Left forelimb (tissue), 1 donor: Measurements from ENCODE around the gene CREBL2.
"Not testable (repeated sequence)": the region's sequence is repeated elsewhere in the genome, so short reads cannot be mapped to it uniquely, and the experiment has no call there.

Experiments
- DNase-seq: peaks from one replicate; pipeline ENCODE4 v3.0.0-alpha.2; 2018; ENCODE audit warnings: low spot score

The CREBL2 gene

GRCh38 chr12:12639995-12640394 lies 28.3 kb downstream of the CREBL2 start:
- DNase-seq: not testable (repeated sequence)

- DNase-seq: no peak
Observed at GRCh38 chr12:12641650-12642049, 30.0 kb downstream of the CREBL2 start.

DNA sequence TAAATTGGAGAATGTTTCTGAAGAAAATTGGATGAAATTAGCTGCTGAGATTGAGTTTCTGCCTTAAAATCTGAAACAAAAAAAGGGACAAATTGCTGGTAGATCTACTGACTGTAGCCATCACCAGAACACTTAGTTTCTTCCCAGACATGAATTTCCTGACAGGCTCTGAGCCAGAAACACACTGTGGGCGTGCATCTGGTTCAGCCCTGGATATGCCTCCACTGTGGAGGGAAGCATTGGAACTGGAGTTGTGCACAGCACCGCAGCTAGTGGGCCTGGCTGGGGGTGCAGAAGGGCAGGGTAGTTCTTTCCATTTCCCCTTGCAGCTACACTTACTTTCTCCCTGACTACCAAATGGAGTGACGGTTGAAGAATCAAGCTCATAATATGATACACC lies 31.2 kb downstream of the CREBL2 start:
- no peak for DNase-seq

DNA sequence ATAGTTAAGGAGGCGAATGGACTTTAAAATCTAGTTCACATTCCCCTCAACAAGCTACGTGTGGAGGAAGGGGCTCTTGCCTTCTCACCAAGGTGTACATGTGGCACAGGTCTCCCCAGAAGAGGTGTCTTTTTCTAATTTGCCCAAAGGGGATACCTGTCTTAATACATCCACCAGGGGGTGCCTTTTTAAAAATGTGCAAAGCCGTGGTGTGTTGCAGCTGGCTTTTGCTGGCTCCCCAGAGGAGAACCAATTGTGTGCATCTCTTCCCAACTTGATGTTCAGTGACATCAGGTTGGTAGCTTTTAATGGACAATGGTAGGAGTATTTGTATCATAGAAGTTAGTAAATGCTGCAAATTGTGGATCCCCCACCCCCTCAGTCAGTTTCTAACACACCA lies 33.8 kb downstream of the CREBL2 start:
- DNase-seq: no peak

DNA sequence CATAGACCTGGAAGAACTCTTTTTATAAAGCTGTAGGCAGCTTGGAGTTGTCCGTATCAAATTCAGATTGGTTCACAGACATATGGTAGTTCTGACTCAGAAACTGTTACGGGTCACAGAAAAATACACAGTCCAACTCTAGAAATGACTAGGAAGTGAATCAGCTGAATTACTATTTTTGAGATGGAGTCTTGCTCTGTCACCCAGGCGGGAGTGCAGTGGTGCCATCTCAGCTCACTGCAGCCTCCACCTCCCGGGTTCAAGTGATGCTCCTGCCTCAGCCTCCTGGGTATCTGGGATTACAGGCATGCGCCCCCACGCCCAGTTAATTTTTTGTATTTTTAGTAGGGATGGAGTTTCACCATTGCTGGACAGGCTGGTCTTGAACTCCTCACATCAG lies 34.3 kb downstream of the CREBL2 start:
- DNase-seq: not testable (repeated sequence)

DNA sequence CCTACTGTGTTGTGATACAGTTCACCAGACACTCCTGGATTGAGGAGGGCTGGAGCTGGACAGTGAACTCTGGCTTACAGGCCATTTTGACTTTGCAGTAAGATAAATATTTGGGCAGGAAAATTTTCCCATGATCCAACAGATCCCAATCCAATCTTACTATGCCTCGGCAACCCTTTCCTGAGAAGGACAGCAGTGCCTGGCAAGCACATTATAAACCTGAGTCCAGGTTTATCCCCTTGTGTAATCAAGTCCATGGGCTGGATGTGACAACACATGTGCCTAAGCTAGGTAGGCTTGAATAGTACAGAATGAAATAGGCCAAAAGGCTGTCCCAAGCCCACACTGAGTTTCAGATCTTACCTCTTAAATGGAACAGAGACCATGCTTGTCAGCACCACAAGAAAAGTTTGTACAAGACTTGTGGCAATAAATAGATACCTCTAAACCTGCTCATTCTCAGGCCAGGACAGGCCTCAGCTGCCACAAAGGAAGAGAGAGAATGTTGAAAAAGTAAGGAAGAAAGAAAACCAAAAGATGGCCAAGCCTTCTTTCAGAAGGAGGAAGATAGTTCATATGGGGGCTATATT lies 34.9 kb downstream of the CREBL2 start:
- DNase-seq: no peak

GRCh38 chr12:12648284-12648683 lies 36.6 kb downstream of the CREBL2 start:
- no peak for DNase-seq

DNA sequence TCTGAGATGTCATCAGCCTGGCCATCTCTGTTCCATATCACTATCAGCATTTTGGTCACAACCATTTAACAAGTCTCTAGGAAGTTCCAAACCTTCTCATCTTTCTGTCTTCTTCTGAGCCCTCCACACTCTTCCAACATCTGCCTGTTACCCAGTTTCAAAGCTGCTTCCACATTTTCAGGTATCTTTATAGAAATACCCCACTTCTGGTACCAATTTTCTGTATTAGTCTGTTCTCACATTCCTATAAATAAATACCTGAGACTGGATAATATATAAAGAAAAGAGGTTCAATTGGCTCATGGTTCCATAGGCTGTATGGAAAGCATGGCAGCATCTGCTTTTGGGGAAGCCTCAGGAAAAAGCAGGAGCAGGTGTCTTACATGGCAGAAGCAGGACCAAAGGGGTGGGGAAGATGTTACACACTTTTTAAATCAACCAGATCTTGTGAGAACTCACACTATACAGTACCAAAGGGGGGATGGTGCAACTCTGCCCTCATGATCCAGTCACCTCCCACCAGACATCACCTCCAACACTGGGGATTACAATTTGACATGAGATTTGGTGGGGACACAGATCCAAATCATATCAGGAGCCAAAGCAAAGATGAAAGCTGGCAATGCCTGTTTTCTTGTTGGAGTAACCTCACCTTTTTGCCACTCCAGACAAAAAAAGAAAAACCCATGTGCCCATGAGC lies 37.4 kb downstream of the CREBL2 start:
- DNase-seq: no peak

DNA sequence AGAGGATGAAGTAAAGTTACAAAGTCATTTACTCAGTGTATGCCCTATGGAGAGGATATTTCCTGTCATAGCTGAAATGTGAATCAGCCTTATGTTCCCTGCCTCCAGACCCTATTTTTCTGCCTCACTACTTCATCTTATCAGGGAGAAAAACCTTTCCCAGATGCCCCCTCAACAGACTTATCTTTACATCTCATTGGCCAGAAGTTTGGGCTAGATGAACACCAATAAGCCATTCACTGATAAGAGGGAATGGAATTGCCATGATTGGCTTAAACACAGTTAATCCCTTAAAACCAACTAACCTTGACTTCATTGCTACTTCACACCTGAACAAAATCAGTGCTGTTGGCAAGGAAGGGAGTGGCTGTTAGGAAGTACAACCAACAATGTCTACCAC lies 40.1 kb downstream of the CREBL2 start:
- no peak for DNase-seq

DNA sequence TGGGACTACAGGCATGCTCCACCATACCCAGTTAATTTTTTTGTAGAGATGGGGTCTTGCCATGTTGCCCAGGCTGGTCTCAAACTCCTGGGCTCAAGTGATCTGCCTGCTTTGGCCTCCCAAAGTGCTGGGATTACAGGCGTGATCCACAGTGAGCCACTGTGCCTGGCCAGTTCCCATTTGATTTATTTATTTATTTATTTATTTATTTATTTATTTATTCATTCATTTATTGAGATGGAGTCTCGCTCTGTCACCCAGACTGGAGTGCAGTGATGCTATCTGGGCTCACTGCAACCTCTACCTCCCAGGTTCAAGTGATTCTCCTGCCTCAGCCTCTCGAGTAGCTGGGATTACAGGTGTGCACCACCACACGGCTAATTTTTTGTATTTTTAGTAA lies 41.0 kb downstream of the CREBL2 start:
- DNase-seq: not testable (repeated sequence)

DNA sequence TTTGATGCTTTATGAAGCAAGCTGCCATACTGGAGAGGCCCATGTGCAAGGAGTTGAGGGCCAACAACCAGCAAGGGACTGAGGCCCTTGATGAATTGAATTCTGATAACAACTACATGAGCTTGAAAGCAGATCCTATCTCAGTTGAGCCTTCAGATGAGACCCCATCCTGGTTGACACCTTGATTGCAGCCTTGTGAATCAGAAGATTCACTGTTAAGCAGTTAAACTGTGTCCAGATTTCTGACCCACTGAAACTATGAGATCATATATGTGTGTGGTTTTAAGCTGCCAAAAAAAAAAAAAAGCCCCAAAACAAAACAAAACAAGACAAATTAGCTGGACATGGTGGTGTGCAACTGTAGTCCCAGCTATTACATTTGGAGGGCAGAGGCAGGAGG lies 42.2 kb downstream of the CREBL2 start:
- DNase-seq: no peak

DNA sequence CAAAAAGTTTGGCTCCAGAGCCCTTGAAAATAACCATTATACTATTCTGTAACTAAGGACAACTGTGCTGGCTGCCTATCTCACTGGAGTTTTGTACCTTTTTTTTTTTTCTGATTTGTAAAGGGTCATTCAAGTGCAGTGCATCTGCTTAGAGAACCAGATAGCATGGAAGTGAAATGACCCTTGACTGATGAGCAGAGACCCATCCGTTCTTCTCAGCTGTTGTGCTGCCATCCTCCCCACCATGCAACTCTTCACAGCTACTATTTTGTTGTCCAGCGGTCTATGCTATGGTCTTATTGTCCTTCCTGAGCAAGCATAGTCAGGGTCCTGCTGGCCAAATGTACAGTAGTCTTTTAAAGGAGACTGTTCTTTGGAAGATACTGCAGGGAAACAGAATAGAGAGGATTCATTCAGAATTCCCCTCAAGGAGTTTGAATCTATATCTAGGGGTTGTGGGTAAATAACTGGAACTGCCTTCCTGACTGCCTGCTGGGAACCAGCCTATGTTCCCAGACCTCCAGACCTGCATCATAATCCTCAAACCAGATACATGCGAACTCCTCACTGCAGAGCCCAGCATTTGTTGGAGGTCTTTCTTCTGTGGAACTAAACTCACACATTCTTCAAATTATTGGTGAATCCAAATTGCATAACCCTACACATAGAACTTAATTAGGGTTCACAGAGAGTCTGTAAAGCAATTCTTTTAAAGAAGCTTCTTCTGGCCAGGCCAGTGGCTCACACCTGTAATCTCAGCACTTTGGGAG lies 43.2 kb downstream of the CREBL2 start:
- DNase-seq: no peak

- no peak for DNase-seq
Observed at GRCh38 chr12:12660201-12660600, 48.5 kb downstream of the CREBL2 start.

GRCh38 chr12:12661086-12661856 lies 49.6 kb downstream of the CREBL2 start:
- DNase-seq: no peak

- no peak for DNase-seq
Observed at GRCh38 chr12:12663644-12664294, 52.1 kb downstream of the CREBL2 start.

- no peak for DNase-seq
Observed at GRCh38 chr12:12665194-12665593, 53.5 kb downstream of the CREBL2 start.

DNA sequence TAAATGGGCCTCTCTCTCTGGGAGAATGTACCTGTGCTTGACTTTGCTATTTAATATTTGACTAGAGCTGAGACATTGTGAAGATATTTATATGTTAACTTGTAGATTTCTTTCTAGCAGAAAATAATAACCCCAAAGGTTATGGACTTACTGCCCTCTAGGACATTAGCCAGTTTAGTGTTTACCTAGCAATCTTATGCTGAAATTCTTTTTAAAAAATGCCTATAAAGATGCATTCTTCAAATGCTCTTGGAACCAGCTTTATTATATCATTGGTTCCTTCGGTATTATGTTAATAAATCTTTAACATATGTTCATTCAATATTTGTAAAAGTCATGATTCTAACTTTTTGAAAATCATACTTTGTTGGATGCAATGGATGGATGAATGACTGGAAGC lies 56.3 kb downstream of the CREBL2 start:
- DNase-seq: no peak

- no peak for DNase-seq
Observed at GRCh38 chr12:12669020-12669419, 57.3 kb downstream of the CREBL2 start.

DNA sequence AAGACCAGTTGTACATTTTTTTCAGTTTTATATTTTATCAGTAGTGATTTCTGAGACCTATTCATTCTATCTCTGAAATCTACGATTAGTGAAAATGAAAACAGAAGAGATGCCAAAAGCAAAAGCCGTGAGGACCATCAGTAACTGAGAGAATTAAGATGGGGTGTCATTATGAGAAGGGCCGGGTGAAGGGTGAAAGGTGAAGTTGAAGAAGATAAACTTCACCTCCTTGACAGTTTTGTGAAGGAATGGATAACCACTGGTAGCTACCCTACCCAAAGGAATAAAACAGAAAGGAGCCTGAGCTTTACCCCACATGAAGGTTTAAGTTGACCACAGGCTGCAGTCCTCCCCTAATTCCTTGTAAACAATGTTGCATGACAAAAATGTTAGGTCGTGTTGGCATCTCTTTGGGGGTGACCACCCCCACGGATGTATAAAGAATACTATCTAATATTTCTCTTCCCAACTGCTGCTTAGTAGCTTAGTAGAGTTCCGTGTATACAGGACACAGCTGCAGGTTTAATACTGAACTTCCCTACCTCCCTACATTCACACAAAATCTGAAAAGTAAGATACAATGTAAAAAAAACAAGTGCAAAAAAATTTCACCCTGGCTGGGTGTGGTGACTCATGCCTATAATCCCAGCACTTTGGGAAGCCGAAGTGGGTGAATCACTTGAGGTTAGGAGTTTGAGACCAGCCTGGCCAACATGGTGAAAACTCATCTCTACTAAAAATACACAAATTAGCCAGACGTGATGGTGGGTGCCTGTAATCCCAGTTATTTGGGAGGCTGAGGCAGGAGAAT lies 60.4 kb downstream of the CREBL2 start:
- DNase-seq: no peak

DNA sequence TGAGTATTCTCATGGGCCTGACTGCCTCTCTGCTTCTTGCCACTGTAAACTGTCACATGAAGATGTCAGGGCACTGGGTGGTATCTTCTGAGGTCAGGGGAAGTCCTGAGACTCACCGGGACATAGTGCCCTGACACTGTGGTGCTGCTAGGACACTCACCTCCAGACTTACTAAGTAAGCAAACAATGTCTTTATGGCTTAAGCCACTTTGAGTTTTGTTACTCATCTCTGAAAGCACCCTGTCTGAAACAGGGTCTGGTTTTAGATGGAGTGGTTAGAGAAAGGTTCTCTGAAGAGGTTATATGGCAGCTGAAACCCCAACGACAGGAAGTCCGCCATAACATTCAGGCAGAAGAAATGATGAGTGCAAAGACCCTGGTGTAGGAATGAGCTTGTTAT lies 61.6 kb downstream of the CREBL2 start:
- no peak for DNase-seq

DNA sequence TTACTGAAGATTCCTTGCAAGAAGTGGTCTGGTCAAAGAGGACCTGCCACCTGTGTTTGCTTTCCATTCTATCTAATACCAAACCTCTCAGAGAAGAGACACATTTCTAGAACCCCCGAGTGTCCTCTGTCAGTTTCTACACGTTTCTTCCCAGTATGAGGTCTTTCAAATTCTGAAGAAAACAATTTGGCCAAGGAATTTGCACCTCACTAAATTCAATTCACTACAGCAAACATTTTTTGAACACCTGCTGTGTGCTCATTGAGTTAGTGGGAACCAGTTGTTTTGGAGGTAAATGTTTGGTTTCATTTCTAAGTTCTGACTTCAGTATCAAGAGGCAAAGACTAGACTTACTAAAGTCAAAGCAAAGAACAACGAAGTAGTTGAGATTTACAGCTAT lies 64.9 kb downstream of the CREBL2 start:
- no peak for DNase-seq
